GM12878 (cell line): Measurements from ENCODE around the gene BCL10.

Source experiments
- ATF7 ChIP-seq: fragments of 450-650 bp; IDR thresholded peaks from 2 replicates; pipeline ENCODE4 v1.6.1; 2016; ENCODE audit warnings: low read depth, mild to moderate bottlenecking
- CHD2 ChIP-seq: IDR thresholded peaks from 2 replicates; pipeline ENCODE4 v1.6.1; 2011; ENCODE audit warnings: low read depth, low read length, improper control_type of control experiment, borderline replicate concordance
- CTCF ChIP-seq, 3 experiments: IDR thresholded peaks in 2 of 3; conservative IDR thresholded peaks in 1 of 3; 2 replicates each; pipeline ENCODE4 v1.5.1; 2011; ENCODE audit warnings: low read depth in 3 of 3, low read length in 3 of 3, mild to moderate bottlenecking in 3 of 3, control low read depth in 2 of 3, moderate library complexity in 2 of 3, inconsistent platforms in 1 of 3, mixed read lengths in 1 of 3; ENCODE audit not compliant: control insufficient read depth in 2 of 3, insufficient read depth in 1 of 3; ENCODE audit errors: extremely low read depth in 1 of 3
- EZH2 ChIP-seq: IDR thresholded peaks from 2 replicates; pipeline ENCODE4 v1.6.1; 2012; ENCODE audit warnings: low read depth, mild to moderate bottlenecking, control low read depth, inconsistent platforms, low read length, borderline replicate concordance; ENCODE audit not compliant: control insufficient read depth
- JUND ChIP-seq: IDR thresholded peaks from 2 replicates; pipeline ENCODE4 v1.6.1; 2012; ENCODE audit warnings: low read depth, mild to moderate bottlenecking, low read length, improper control_type of control experiment, moderate library complexity
- NBN ChIP-seq: fragments of 450-650 bp; IDR thresholded peaks from 2 replicates; pipeline ENCODE4 v1.6.1; 2016
- NFIC ChIP-seq: IDR thresholded peaks from 2 replicates; pipeline ENCODE4 v1.6.1; 2012; ENCODE audit warnings: low read depth, mild to moderate bottlenecking, inconsistent platforms, low read length, moderate library complexity
- POLR2A ChIP-seq: IDR thresholded peaks from 2 replicates; pipeline ENCODE4 v1.6.1; 2011; ENCODE audit warnings: low read depth, mild to moderate bottlenecking, low read length
- SP1 ChIP-seq: IDR thresholded peaks from one replicate; pipeline ENCODE4 v1.6.1; 2011; ENCODE audit warnings: low read depth, low read length
- TCF7 ChIP-seq: IDR thresholded peaks from 2 replicates; pipeline ENCODE4 v1.6.1; 2014; ENCODE audit warnings: antibody characterized with exemption, borderline replicate concordance
- ZNF274 ChIP-seq: IDR thresholded peaks from one replicate; pipeline ENCODE4 v1.8.0; 2011; ENCODE audit not compliant: insufficient read length, insufficient read depth
- TF ChIP-seq, protein P1 (sequence below): IDR thresholded peaks from 2 replicates; pipeline ENCODE4 v1.6.1; 2012; ENCODE audit warnings: low read depth, low read length, improper control_type of control experiment
- TF ChIP-seq, protein P2 (sequence below): IDR thresholded peaks from 2 replicates; pipeline ENCODE4 v1.6.1; 2011; ENCODE audit warnings: low read depth, mild to moderate bottlenecking, low read length, moderate library complexity, borderline replicate concordance; ENCODE audit errors: extremely low read depth
- TF ChIP-seq, protein P3 (sequence below): fragments of 450-650 bp; IDR thresholded peaks from 2 replicates; pipeline ENCODE4 v1.6.1; 2016; ENCODE audit warnings: mild to moderate bottlenecking, moderate library complexity, borderline replicate concordance

DNA sequence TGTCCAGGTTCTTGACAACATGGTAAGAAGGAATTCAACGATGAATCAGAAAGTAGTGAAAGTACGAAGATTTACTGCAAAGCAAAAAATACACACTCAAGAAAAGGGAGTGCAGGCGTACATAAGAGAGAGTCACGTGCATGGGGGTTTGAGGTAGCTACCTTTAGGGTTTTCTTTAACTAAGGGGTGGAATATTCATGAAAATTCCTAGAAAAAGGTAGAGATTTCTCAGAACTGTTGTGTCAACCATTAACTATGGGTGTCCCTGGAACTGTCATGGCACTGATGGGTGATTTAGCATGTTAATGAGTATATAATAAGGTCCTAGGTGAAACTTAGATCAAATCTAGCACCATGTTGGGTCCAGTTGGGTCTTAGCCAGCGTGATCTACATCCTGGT is 53.1 kb downstream of the BCL10 start:
- no peak for TF ChIP-seq CTCF (IDR thresholded peaks at IDR 0.05 in 2 of 3, conservative IDR thresholded peaks at IDR 0.05 in 1 of 3; ENCODE audit: control insufficient read depth in 2 of 3, extremely low read depth in 1 of 3, insufficient read depth in 1 of 3, low read depth in 3 of 3, low read length in 3 of 3)
- no peak for TF ChIP-seq JUND
- no peak for TF ChIP-seq EZH2
- TF ChIP-seq NFIC, result no peak
- TF ChIP-seq TCF7, result no peak
- TF ChIP-seq ATF7, result no peak
- no peak for TF ChIP-seq POLR2A
- TF ChIP-seq, protein P1, sequence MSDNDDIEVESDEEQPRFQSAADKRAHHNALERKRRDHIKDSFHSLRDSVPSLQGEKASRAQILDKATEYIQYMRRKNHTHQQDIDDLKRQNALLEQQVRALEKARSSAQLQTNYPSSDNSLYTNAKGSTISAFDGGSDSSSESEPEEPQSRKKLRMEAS, result no peak
- TF ChIP-seq, protein P2, sequence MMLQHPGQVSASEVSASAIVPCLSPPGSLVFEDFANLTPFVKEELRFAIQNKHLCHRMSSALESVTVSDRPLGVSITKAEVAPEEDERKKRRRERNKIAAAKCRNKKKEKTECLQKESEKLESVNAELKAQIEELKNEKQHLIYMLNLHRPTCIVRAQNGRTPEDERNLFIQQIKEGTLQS, result no peak
- no peak for TF ChIP-seq NBN
- TF ChIP-seq CHD2, result no peak
- TF ChIP-seq, protein P3, sequence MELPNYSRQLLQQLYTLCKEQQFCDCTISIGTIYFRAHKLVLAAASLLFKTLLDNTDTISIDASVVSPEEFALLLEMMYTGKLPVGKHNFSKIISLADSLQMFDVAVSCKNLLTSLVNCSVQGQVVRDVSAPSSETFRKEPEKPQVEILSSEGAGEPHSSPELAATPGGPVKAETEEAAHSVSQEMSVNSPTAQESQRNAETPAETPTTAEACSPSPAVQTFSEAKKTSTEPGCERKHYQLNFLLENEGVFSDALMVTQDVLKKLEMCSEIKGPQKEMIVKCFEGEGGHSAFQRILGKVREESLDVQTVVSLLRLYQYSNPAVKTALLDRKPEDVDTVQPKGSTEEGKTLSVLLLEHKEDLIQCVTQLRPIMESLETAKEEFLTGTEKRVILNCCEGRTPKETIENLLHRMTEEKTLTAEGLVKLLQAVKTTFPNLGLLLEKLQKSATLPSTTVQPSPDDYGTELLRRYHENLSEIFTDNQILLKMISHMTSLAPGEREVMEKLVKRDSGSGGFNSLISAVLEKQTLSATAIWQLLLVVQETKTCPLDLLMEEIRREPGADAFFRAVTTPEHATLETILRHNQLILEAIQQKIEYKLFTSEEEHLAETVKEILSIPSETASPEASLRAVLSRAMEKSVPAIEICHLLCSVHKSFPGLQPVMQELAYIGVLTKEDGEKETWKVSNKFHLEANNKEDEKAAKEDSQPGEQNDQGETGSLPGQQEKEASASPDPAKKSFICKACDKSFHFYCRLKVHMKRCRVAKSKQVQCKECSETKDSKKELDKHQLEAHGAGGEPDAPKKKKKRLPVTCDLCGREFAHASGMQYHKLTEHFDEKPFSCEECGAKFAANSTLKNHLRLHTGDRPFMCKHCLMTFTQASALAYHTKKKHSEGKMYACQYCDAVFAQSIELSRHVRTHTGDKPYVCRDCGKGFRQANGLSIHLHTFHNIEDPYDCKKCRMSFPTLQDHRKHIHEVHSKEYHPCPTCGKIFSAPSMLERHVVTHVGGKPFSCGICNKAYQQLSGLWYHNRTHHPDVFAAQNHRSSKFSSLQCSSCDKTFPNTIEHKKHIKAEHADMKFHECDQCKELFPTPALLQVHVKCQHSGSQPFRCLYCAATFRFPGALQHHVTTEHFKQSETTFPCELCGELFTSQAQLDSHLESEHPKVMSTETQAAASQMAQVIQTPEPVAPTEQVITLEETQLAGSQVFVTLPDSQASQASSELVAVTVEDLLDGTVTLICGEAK, result no peak
- no peak for TF ChIP-seq SP1
- no peak for TF ChIP-seq ZNF274
